H1 (cell line): Measurements from ENCODE around the gene MAGED2. TPM values are rescaled to one million over a fixed set of nuclear protein-coding genes. Genes with fewer than 3 reads are reported as not detected.

Experiments used
- BRCA1 ChIP-seq: IDR thresholded peaks from 2 replicates; pipeline ENCODE4 v1.6.1; 2012; ENCODE audit warnings: low read depth, low read length, improper control_type of control experiment
- CEBPB ChIP-seq: IDR thresholded peaks from 2 replicates; pipeline ENCODE4 v1.6.1; 2012; ENCODE audit warnings: low read depth, low read length
- CHD2 ChIP-seq: IDR thresholded peaks from 2 replicates; pipeline ENCODE4 v1.6.1; 2012; ENCODE audit warnings: low read length, improper control_type of control experiment
- CTBP2 ChIP-seq: IDR thresholded peaks from 2 replicates; pipeline ENCODE4 v1.7.0; 2011; ENCODE audit warnings: borderline replicate concordance, mild to moderate bottlenecking, moderate library complexity, mixed read lengths, low read length; ENCODE audit not compliant: insufficient read depth, insufficient read length
- CTCF ChIP-seq, 3 experiments: IDR thresholded peaks; 1 replicate in 2 of 3; 2 replicates in 1 of 3; pipeline versions ENCODE4 v1.5.1 to v1.6.1; 2011; ENCODE audit warnings: low read length in 3 of 3, mild to moderate bottlenecking in 3 of 3, inconsistent platforms in 2 of 3, low read depth in 1 of 3, moderate library complexity in 1 of 3; ENCODE audit not compliant: insufficient read depth in 1 of 3; ENCODE audit errors: control extremely low read depth in 1 of 3
- E2F6 ChIP-seq: IDR thresholded peaks from 2 replicates; pipeline ENCODE4 v1.6.1; 2012; ENCODE audit warnings: inconsistent platforms
- EZH2 ChIP-seq: fragments of 200-600 bp; sonication (generic); IDR thresholded peaks from 2 replicates; pipeline ENCODE4 v1.7.1; 2012; ENCODE audit warnings: low read depth, mild to moderate bottlenecking, moderate library complexity, low read length, inconsistent platforms; ENCODE audit not compliant: severe bottlenecking
- MAFK ChIP-seq: IDR thresholded peaks from 2 replicates; pipeline ENCODE4 v1.6.1; 2012; ENCODE audit warnings: low read depth, mild to moderate bottlenecking, improper control_type of control experiment, low read length
- MAX ChIP-seq: IDR thresholded peaks from 2 replicates; pipeline ENCODE4 v1.6.1; 2012; ENCODE audit warnings: inconsistent platforms
- NRF1 ChIP-seq: IDR thresholded peaks from 2 replicates; pipeline ENCODE4 v1.6.1; 2011; ENCODE audit warnings: mild to moderate bottlenecking, low read depth, low read length, improper control_type of control experiment
- POLR2AphosphoS5 ChIP-seq: IDR thresholded peaks from 2 replicates; pipeline ENCODE4 v1.6.1; 2011; ENCODE audit warnings: low read depth, low read length
- POU5F1 ChIP-seq: IDR thresholded peaks from 2 replicates; pipeline ENCODE4 v1.6.1; 2011; ENCODE audit warnings: low read depth, mild to moderate bottlenecking, low read length, moderate library complexity
- SIN3A ChIP-seq, 2 experiments: IDR thresholded peaks in 1 of 2; conservative IDR thresholded peaks in 1 of 2; 2 replicates each; pipeline ENCODE4 v1.6.1; 2011 to 2012; ENCODE audit warnings: low read length in 2 of 2, improper control_type of control experiment in 1 of 2, low read depth in 1 of 2, mild to moderate bottlenecking in 1 of 2
- SIX5 ChIP-seq: IDR thresholded peaks from 2 replicates; pipeline ENCODE4 v1.6.1; 2011; ENCODE audit warnings: mild to moderate bottlenecking, low read depth, low read length
- SP1 ChIP-seq: IDR thresholded peaks from 2 replicates; pipeline ENCODE4 v1.6.1; 2011; ENCODE audit warnings: low read depth, low read length
- SP4 ChIP-seq: IDR thresholded peaks from 2 replicates; pipeline ENCODE4 v1.6.1; 2012; ENCODE audit warnings: low read length, inconsistent platforms
- SRF ChIP-seq: IDR thresholded peaks from 2 replicates; pipeline ENCODE4 v1.6.1; 2011; ENCODE audit warnings: mild to moderate bottlenecking, low read depth, low read length, moderate library complexity
- TAF1 ChIP-seq: IDR thresholded peaks from 2 replicates; pipeline ENCODE4 v1.6.1; 2011; ENCODE audit warnings: mild to moderate bottlenecking, low read depth, low read length
- TAF7 ChIP-seq: optimal IDR thresholded peaks from 2 replicates; pipeline ENCODE3; 2011; ENCODE audit warnings: low read depth, mild to moderate bottlenecking, inconsistent platforms, low read length, moderate library complexity, borderline replicate concordance
- TEAD4 ChIP-seq: IDR thresholded peaks from 2 replicates; pipeline ENCODE4 v1.6.1; 2012; ENCODE audit warnings: low read depth, low read length, inconsistent platforms, mixed read lengths
- USF2 ChIP-seq: IDR thresholded peaks from 2 replicates; pipeline ENCODE4 v1.6.1; 2011; ENCODE audit warnings: low read length, improper control_type of control experiment
- YY1 ChIP-seq: IDR thresholded peaks from 2 replicates; pipeline ENCODE4 v1.6.1; 2011; ENCODE audit warnings: low read depth, mild to moderate bottlenecking, low read length
- polyA plus RNA-seq, 7 experiments: library from polyadenylated mRNA; depleted of rRNA in 3 of 7; stranded (reverse) in 5 of 7; unstranded in 2 of 7; fragments of >200 nt in 5 of 7; fragments of 200-250 nt in 2 of 7; gene quantifications; 1 replicate in 5 of 7; 2 replicates in 1 of 7; 4 replicates in 1 of 7; pipeline versions ENCODE4 v1.2.1 to v1.2.3, GENCODE V29; 2011 to 2013; ENCODE audit warnings: missing spikeins in 2 of 7, mixed read lengths in 2 of 7
- total RNA-seq: library from RNA; stranded (reverse); fragmentation: NEBNext Ultra II Directional; extraction: Animal tissue kit (Norgen Biotek cat#: 25700); gene quantifications from 2 replicates; pipeline ENCODE4 v1.2.1, GENCODE V29; 2021

The MAGED2 gene
- total and polyA plus RNA-seq, 2 of the 8 experiments (the other 6 are each of a cell fraction or from before 2014, with no cell fraction given): 83.3 to 120 TPM

GRCh38 chrX:54808109-54808604 is 612 bp downstream of the MAGED2 start (continued):
- TF ChIP-seq USF2: no peak
- TF ChIP-seq SRF: no peak
- no peak for TF ChIP-seq E2F6
- no peak for TF ChIP-seq SIX5
- no peak for TF ChIP-seq SP4
- TF ChIP-seq TEAD4: no peak
- no peak for TF ChIP-seq CEBPB
- no peak for TF ChIP-seq EZH2
- TF ChIP-seq YY1: no peak
- TF ChIP-seq CHD2: peak; percentile 44; the same call in 1 of the 2 replicates
- 0 out of 2 replicates have a peak, but pooled peaks have one; percentile 51 for TF ChIP-seq TAF1
- no peak for TF ChIP-seq NRF1
- TF ChIP-seq BRCA1: no peak
- TF ChIP-seq SIN3A (conservative IDR thresholded peaks at IDR 0.05 in 1 of 2, IDR thresholded peaks at IDR 0.05 in 1 of 2; ENCODE audit: low read depth in 1 of 2, low read length in 2 of 2): no peak; a peak in 1 of 4 replicates
- no peak for TF ChIP-seq CTBP2
- TF ChIP-seq POLR2AphosphoS5: 0 out of 2 replicates have a peak, but pooled peaks have one; percentile 53
- no peak for TF ChIP-seq MAX
- no peak for TF ChIP-seq MAFK
- no peak for TF ChIP-seq TAF7
- no peak for TF ChIP-seq POU5F1
- TF ChIP-seq SP1: no peak
- TF ChIP-seq CTCF (IDR thresholded peaks at IDR 0.05; ENCODE audit: control extremely low read depth in 1 of 3, insufficient read depth in 1 of 3, low read depth in 1 of 3, low read length in 3 of 3): no peak
